ENCODE data around the gene PLSCR4.
"Not testable (repeated sequence)": the region's sequence is repeated elsewhere in the genome, so short reads cannot be mapped to it uniquely, and the experiment has no call there.

The PLSCR4 gene, protein sequence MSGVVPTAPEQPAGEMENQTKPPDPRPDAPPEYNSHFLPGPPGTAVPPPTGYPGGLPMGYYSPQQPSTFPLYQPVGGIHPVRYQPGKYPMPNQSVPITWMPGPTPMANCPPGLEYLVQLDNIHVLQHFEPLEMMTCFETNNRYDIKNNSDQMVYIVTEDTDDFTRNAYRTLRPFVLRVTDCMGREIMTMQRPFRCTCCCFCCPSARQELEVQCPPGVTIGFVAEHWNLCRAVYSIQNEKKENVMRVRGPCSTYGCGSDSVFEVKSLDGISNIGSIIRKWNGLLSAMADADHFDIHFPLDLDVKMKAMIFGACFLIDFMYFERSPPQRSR

DNA sequence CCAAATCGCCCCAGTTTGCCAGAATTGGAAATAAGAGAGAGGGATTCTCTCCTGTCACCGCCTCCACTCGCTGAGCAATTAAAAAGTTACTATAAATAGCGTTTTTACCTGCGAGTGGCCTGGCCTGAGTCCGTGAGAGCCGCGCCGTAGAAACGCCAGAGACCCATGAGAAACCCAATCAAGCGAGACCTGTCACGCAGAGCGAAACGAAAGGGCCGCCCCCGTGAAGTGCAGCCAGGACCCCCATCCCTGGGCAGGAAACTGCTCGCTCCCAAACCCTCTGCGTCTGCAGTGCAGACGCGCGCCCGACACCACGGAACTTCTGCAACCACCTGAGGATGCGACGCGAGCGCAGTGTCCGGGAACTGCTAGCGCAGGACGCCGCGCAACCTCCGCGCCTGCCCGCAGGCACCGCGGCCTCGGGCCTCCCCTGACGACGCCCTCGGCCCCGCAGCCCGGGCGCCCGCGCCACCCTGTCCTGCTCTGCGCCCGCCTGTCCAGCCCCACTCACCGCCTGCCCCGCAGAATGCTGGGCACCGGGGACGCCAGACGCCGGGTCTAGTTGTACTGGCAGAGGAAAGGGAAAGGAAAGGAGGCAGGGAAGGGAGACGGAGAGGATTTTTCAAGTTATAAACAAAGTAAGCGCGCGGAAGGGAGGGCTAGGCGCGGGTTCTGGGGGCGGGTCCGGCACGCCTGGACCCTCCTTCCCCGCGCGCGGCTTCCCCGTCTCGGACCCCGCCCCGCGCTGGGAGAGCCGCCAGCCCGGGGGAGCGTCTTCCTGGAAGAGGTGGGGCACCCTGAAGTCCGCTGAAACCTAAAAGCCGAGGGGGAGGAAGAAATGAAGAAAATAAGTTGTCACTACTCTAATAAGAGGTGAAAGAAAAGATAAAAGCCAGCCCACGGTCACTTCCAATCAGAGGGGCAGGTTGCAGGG, at the start of gene PLSCR4:
PLSCR4 (minus strand) TSS at position 657 of the 934 bp plus-strand sequence. CDS start 29,034 bp downstream, outside the sequence.
- DNase-seq: peak; percentile 56

DNA sequence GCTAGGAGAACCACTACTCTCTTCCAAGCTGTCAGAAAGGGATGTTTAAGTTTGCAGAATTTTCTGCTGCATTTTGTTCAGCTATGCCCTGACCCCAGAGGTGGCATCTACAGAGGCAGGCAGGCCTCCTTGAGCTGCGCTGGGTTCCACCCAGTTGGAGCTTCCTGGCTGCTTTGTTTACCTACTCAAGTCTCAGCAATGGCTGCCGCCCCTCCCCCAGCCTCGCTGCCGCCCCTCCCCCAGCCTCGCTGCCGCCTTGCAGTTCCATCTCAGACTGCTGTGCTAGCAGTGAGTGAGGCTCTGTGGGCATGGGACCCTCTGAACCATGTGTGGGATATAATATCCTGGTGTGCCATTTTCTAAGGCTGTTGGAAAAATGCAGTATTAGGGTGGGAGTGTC, 42.5 kb upstream of the PLSCR4 start:
- DNase-seq: not testable (repeated sequence)

- no peak for DNase-seq
Measured at GRCh38 chr3:146283781-146284445, 33.0 kb upstream of the PLSCR4 start.

GRCh38 chr3:146280864-146281263, 30.0 kb upstream of the PLSCR4 start:
- no peak for DNase-seq

GRCh38 chr3:146279951-146280350, 29.0 kb upstream of the PLSCR4 start:
- no peak for DNase-seq

DNA sequence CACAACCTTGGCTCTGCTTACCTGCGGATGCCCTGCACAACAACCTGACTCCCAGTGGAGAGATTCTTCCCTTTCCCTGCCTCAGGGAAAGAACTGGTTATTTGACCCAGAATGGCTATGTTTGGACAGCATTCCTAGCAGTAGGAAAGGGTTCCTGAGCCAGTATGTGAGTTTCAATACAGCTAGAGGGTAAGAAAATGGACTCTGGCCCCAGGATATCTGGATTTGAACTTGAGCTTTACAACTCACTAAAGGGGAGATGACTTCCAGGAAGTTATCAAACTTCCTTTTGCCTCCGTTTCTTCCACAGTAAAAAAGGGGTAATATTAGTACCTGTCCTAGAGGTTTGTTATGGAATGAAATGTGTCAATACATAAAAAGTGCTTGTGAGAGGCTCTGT, 28.1 kb upstream of the PLSCR4 start:
- DNase-seq: no peak

DNA sequence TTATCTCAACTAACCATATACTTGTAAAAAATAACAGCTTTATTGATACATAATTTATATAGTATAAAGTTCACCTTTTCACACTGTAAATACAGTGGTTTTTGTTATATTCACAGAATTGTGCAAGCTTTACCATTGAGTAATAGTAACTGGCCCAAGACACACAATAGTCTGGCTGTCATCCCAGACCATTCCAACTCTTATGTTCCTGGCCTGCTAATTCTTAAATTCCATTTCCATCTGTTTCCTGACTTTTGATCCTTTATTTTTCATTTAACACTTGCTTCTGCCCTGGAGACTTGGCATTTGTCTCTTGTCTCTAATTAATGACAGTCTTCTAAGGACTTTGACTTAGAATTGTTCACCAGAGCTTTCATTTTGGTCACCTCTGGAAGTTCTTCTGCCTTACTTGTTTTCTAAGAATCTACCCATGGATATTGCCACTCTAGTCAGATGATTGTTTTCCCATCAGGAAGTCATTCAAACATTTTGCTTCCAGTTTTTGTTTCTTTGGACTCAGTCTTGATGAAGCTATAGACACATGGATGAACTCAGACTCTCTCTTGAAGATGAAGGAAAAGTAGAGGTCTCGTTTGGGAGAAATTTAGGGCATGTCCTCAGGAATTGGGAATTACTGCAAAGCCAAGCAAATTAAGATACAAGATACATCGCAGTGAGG, 27.2 kb upstream of the PLSCR4 start:
- no peak for DNase-seq

- no peak for DNase-seq
Measured at GRCh38 chr3:146275476-146275875, 24.6 kb upstream of the PLSCR4 start.

DNA sequence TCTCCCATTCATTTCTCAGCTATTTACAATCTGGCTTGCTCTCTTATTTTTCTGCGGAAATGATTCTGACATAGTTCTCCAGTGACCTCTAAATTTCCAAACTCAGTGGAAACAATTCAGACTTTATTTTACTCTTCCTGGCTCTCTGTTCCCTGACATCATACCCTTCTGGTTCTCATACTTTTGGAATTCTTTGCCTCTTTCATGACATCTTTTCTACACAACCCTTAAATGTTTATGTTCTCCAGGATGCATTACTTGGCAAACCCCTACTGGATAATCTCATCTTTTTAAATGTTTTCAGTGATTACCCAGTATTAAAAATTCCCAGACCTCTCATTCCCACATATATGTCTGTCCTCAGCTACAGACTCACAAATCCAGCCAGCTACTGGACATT, 23.9 kb upstream of the PLSCR4 start:
- DNase-seq: no peak

- no peak for DNase-seq
Measured at GRCh38 chr3:146273721-146274407, 23.0 kb upstream of the PLSCR4 start.

DNA sequence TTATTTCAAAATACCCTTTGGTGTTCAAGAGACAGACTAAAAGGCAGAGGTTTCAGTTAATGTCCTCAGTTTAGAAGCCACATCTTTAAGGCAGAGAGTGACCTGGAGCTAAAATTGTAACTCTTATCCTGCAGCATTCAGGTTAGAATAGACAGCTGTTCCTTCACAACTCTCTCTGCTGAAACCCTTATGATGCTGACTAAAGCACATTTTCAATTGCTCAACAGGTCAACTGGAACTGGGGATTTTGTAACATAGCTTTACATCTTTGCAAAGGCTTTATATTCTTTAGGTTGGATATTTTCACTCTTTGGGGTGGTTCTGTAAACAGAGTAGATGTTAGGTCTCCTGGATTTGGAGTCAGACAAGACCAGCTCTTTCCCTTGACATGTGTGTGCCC, 20.3 kb upstream of the PLSCR4 start:
- DNase-seq: no peak

DNA sequence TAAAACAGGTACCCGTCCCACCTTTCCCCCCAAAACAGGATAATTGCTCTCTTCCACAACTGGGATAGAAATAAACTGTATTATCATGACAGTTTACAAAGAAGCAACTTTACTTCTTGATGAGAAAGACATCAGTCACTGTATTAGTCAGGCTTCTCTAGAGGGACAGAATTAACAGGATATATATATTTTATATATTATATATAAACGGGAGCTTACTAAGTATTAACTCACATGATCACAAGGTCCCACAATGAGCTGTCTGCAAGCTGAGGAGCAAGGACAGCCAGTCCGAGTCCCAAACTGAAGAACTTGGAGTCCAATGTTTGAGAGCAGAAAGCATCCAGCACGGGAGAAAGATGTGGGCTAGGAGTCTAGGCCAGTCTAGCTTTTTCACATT, 18.4 kb upstream of the PLSCR4 start:
- no peak for DNase-seq

- DNase-seq: no peak
Measured at GRCh38 chr3:146268535-146269219, 17.8 kb upstream of the PLSCR4 start.

- DNase-seq: no peak
Measured at GRCh38 chr3:146265720-146266119, 14.8 kb upstream of the PLSCR4 start.

- no peak for DNase-seq
Measured at GRCh38 chr3:146262371-146263110, 11.6 kb upstream of the PLSCR4 start.

GRCh38 chr3:146259880-146260589, 9.1 kb upstream of the PLSCR4 start:
- DNase-seq: no peak

GRCh38 chr3:146256851-146257486, 6.1 kb upstream of the PLSCR4 start:
- DNase-seq: no peak

- not testable (repeated sequence) for DNase-seq
Measured at GRCh38 chr3:146252445-146252844, 1.5 kb upstream of the PLSCR4 start.

- no peak for DNase-seq
Measured at GRCh38 chr3:146249921-146250320, 984 bp downstream of the PLSCR4 start.

DNA sequence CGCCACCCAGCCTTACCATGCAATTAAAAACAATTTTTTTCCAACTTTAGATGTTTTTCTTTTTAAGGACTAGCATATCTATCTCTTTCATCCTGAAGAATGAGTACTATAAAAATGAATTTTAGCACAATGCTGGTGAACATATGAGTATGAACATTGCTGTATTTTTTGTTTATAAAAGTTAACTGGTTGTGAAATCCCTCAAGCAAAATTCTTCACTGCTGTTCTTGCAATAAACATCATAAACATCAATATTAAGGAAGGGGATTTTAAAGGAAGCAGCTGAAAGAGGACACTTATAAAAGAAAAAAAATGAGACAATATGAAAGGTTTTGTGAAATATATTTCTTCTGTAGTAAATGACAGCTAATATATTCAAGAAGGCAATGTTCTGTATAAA, 3.0 kb downstream of the PLSCR4 start:
- no peak for DNase-seq

All from activated CD8-positive, alpha-beta memory T cell treated with anti-CD3 and anti-CD28 coated beads, Interleukin-2, amount 50 U/mL, for 48 hours (primary cell).